Tibial artery (tissue), 4 donors: ENCODE measurements around the gene PSMB3.

Source experiments
- DNase-seq, 2 donors: peaks; one replicate each; pipeline ENCODE4 v3.0.0-alpha.2; 2019
- H3K27ac ChIP-seq, 2 donors: fragments of 200-600 bp; sonication (generic) in 1 of 2; 1 replicate in 1 of 2; 2 replicates in 1 of 2; pipeline ENCODE4 v1.5.1; 2018 to 2019; ENCODE audit warnings: mild to moderate bottlenecking in 1 of 2
- H3K27me3 ChIP-seq, 2 donors: fragments of 200-600 bp; sonication (generic) in 1 of 2; one replicate each; pipeline versions ENCODE4 v1.5.1 to v1.6.0; 2016 to 2019
- H3K36me3 ChIP-seq, 3 donors: fragments of 200-600 bp; sonication (generic) in 2 of 3; one replicate each; pipeline ENCODE4 v1.5.1; 2016 to 2019; ENCODE audit warnings: mild to moderate bottlenecking in 2 of 3
- H3K4me1 ChIP-seq, 4 donors: fragments of 200-600 bp; sonication (generic) in 2 of 4; 1 replicate in 3 of 4; 2 replicates in 1 of 4; pipeline ENCODE4 v1.5.1; 2016 to 2019
- H3K4me3 ChIP-seq, 2 donors: fragments of 200-600 bp; sonication (generic) in 1 of 2; 1 replicate in 1 of 2; 2 replicates in 1 of 2; pipeline ENCODE4 v1.5.1; 2018 to 2019; ENCODE audit warnings: mild to moderate bottlenecking in 2 of 2
- H3K9me3 ChIP-seq, 3 donors: fragments of 200-600 bp; sonication (generic) in 1 of 3; one replicate each; pipeline ENCODE4 v1.5.1; 2016 to 2019
- intact Hi-C: fragments of 100-400 bp; cut with DNase I; formaldehyde crosslinking; loops from one replicate; pipeline ENCODE4 v1.15.0; 2023; ENCODE audit warnings: low total_unique reads
- TF ChIP-seq, protein P1 (sequence below), 2 experiments: fragments of 200-600 bp in 1 of 2; fragments of 450-650 bp in 1 of 2; IDR thresholded peaks; one replicate each; pipeline ENCODE4 v1.5.1; 2017 to 2019; ENCODE audit warnings: antibody characterized with exemption in 2 of 2, mild to moderate bottlenecking in 1 of 2, moderate library complexity in 1 of 2

PSMB3 gene

DNA sequence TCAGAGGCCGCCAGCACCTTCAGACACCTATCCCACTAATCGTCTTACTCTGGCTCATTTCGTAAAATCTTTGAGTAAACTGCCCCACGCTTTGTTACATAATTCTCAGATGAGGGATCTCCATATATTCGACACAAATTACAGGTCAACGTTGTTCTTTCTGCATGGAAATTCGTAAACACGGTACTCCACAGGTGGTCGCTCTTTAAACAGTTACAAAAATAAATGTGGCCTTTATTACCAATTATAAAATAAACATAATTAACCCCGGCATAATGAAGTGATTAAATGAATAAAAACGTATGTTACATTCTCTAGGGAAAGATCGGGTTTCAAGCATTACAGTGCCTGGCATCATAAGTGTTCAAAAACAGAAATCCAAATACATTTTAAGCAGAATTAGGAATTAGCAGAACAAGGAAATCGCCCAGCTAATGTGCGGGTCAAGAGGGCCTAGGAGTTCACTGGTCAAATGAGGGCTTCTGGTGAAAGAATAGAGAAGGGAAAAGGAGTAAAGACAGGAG, 47.8 kb downstream of the PSMB3 start:
- Histone ChIP-seq H3K36me3 (peaks cover 38 to 54% (median 40%) of the 10 kb centered on the region in 3 donors), H3K9me3 (no peaks in the 10 kb centered on the region), H3K4me3 (peak overlapping the region; percentile 95 to 97), H3K27me3 (no peaks in the 10 kb centered on the region), H3K4me1 (peaks cover 0 to 35% (median 31%) of the 10 kb centered on the region in 4 donors), H3K27ac (peak overlapping the region; percentile 98)
- TF ChIP-seq, protein P1, sequence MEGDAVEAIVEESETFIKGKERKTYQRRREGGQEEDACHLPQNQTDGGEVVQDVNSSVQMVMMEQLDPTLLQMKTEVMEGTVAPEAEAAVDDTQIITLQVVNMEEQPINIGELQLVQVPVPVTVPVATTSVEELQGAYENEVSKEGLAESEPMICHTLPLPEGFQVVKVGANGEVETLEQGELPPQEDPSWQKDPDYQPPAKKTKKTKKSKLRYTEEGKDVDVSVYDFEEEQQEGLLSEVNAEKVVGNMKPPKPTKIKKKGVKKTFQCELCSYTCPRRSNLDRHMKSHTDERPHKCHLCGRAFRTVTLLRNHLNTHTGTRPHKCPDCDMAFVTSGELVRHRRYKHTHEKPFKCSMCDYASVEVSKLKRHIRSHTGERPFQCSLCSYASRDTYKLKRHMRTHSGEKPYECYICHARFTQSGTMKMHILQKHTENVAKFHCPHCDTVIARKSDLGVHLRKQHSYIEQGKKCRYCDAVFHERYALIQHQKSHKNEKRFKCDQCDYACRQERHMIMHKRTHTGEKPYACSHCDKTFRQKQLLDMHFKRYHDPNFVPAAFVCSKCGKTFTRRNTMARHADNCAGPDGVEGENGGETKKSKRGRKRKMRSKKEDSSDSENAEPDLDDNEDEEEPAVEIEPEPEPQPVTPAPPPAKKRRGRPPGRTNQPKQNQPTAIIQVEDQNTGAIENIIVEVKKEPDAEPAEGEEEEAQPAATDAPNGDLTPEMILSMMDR (IDR thresholded peaks at IDR 0.05): no peak
- no peak for DNase-seq
- intact Hi-C loops: no loop called here

DNA sequence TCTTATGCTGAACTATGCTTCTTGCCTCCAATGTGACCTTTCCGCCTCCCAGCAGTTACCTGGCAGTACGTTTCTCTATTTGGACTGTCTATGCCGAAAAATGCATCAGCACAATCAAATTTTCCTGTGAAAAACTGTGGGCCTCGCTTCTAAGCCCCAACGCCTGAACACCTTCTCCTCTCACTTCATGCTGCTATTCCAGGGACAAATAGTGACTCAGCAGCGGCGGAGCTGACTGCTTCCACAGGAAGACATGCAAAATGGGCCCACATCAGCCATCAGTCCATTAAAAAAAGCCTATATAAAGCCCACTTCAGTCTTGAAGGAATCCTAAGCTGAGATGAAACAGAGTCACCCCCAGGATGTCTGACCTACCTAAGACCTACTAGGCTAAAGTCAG, 57.3 kb downstream of the PSMB3 start:
- TF ChIP-seq, protein P1 (IDR thresholded peaks at IDR 0.05): no peak
- DNase-seq: no peak
- Histone ChIP-seq H3K27ac (no peak overlapping the region), H3K9me3 (no peaks in the 10 kb centered on the region), H3K27me3 (no peaks in the 10 kb centered on the region), H3K4me1 (no peaks in the 10 kb centered on the region), H3K36me3 (peaks cover 86 to 99% (median 92%) of the 10 kb centered on the region in 3 donors), H3K4me3 (no peak overlapping the region)
- intact Hi-C loops: no loop called here
